ENCODE results near the gene PRKG1.
"Not testable (repeated sequence)": the region's sequence is repeated elsewhere in the genome, so short reads cannot be mapped to it uniquely, and the experiment has no call there.

Gene PRKG1

GRCh38 chr10:51319173-51319435 is 244.8 kb downstream of the PRKG1 start:
- no peak for DNase-seq (ENCODE audit: low read depth, low spot score)

GRCh38 chr10:51321300-51321699 is 247.0 kb downstream of the PRKG1 start:
- no peak for DNase-seq (ENCODE audit: low read depth, low spot score)

GRCh38 chr10:51321980-51322379 is 247.7 kb downstream of the PRKG1 start:
- no peak for DNase-seq (ENCODE audit: low read depth, low spot score)

- DNase-seq (ENCODE audit: low read depth, low spot score) = no peak
These were observed 251.4 kb downstream of the PRKG1 start for GRCh38 chr10:51325649-51326048.

GRCh38 chr10:51326174-51326573 is 251.9 kb downstream of the PRKG1 start:
- DNase-seq (ENCODE audit: low read depth, low spot score) = no peak

- no peak for DNase-seq (ENCODE audit: low read depth, low spot score)
These were observed 253.1 kb downstream of the PRKG1 start for GRCh38 chr10:51327432-51327831.

GRCh38 chr10:51340366-51340765 is 266.1 kb downstream of the PRKG1 start:
- DNase-seq (ENCODE audit: low read depth, low spot score) = no peak

GRCh38 chr10:51340845-51341610 is 266.7 kb downstream of the PRKG1 start:
- DNase-seq (ENCODE audit: low read depth, low spot score) = no peak

- not testable (repeated sequence) for DNase-seq (ENCODE audit: low read depth, low spot score)
These were observed 267.5 kb downstream of the PRKG1 start for GRCh38 chr10:51341745-51342144.

- DNase-seq (ENCODE audit: low read depth, low spot score) = no peak
These were observed 268.1 kb downstream of the PRKG1 start for GRCh38 chr10:51342381-51342780.

- DNase-seq (ENCODE audit: low read depth, low spot score) = no peak
These were observed 269.1 kb downstream of the PRKG1 start for GRCh38 chr10:51343391-51343790.

GRCh38 chr10:51344371-51344770 is 270.1 kb downstream of the PRKG1 start:
- DNase-seq (ENCODE audit: low read depth, low spot score) = no peak

GRCh38 chr10:51348622-51349021 is 274.3 kb downstream of the PRKG1 start:
- DNase-seq (ENCODE audit: low read depth, low spot score) = no peak

- DNase-seq (ENCODE audit: low read depth, low spot score) = no peak
These were observed 282.9 kb downstream of the PRKG1 start for GRCh38 chr10:51357170-51357569.

GRCh38 chr10:51358227-51358626 is 283.9 kb downstream of the PRKG1 start:
- DNase-seq (ENCODE audit: low read depth, low spot score) = no peak

- no peak for DNase-seq (ENCODE audit: low read depth, low spot score)
These were observed 289.1 kb downstream of the PRKG1 start for GRCh38 chr10:51363415-51363814.

GRCh38 chr10:51364674-51365073 is 290.4 kb downstream of the PRKG1 start:
- no peak for DNase-seq (ENCODE audit: low read depth, low spot score)

- no peak for DNase-seq (ENCODE audit: low read depth, low spot score)
These were observed 291.8 kb downstream of the PRKG1 start for GRCh38 chr10:51366044-51366443.

GRCh38 chr10:51367127-51367526 is 292.8 kb downstream of the PRKG1 start:
- DNase-seq (ENCODE audit: low read depth, low spot score) = no peak

- no peak for DNase-seq (ENCODE audit: low read depth, low spot score)
These were observed 293.4 kb downstream of the PRKG1 start for GRCh38 chr10:51367694-51368093.

- DNase-seq (ENCODE audit: low read depth, low spot score) = no peak
These were observed 294.7 kb downstream of the PRKG1 start for GRCh38 chr10:51368943-51369342.

GRCh38 chr10:51369903-51370302 is 295.6 kb downstream of the PRKG1 start:
- no peak for DNase-seq (ENCODE audit: low read depth, low spot score)

GRCh38 chr10:51371743-51372142 is 297.5 kb downstream of the PRKG1 start:
- DNase-seq (ENCODE audit: low read depth, low spot score) = no peak

GRCh38 chr10:51375790-51376189 is 301.5 kb downstream of the PRKG1 start:
- DNase-seq (ENCODE audit: low read depth, low spot score) = no peak

Data from activated CD4-positive, CD25-positive, alpha-beta regulatory T cell treated with anti-CD3 and anti-CD28 coated beads, Interleukin-2, amount 50 U/mL, for 16 hours (primary cell).